Left hindlimb (tissue), 1 donor: Measurements from ENCODE around the gene PPT2.
A peak's percentile ranks its signal among the peaks of the same experiment; 100 is the strongest.
"Not testable (repeated sequence)": the region's sequence is repeated elsewhere in the genome, so short reads cannot be mapped to it uniquely, and the experiment has no call there.

Experiments used
- DNase-seq: peaks from one replicate; pipeline ENCODE4 v3.0.0-alpha.2; 2018

Gene PPT2

DNA sequence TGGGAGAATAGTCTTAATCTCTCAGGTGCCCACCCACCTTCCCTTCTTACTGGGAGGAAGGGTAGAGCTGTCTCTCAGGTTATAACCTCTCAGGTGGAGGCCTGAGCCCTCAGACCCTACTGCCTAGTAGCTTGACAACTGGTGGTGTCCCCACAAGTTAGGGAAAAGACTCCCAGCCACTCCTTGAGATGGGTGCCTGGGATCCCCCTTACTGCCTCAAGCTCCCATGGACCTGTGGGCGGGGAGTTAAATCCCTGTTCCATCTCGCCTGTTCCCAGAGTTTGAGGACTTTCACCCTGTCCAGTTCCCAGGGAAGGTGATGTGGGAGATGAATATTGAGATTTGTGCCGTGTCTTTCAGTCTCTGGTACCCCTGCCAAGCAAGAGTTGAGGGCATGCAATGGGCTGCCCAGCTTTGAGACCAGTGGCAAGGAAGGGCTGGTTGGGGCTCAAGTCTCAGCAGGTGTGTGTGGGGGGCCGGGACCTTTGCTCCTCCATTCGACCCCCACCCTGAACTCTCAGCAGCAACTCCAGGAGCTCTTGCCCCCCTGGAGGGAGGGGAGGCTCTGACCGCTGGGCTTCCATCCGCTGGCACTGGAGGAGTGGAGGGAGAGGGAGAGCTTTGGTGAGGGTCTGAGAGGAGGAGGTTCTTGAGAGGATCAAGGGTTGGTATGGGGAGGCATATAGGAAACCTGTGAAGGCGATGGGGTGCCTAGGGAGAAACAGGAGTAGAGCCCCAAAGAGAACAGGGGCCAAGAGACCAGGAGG, 37.2 kb downstream of the PPT2 start:
- no peak for DNase-seq

GRCh38 chr6:32191696-32192607, 38.0 kb downstream of the PPT2 start:
- no peak for DNase-seq

- peak; percentile 55 for DNase-seq
Measured at GRCh38 chr6:32192608-32193039, 38.7 kb downstream of the PPT2 start, which contains the start of gene GPSM3. Gene GPSM3 (minus strand): TSS chr6:32192643. CDS start chr6:32192513, 130 bp downstream.

DNA sequence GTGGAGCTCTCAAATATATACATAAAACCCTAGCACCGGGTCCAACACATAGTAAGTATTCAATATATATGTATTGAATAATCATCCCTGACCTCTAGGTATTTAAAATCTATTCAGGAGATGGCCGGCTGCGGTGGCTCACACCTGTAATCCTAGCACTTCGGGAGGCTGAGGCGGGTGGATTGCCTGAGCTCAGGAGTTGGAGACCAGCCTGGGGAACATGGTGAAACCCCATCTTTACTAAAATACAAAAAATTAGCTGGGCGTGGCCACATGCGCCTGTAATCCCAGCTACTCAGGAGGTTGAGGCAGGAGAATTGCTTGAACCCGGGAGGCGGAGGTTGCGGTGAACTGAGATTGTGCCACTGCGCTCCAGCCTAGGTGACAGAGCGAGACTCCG, 39.2 kb downstream of the PPT2 start:
- not testable (repeated sequence) for DNase-seq

GRCh38 chr6:32194388-32194787, 40.4 kb downstream of the PPT2 start:
- DNase-seq: no peak

DNA sequence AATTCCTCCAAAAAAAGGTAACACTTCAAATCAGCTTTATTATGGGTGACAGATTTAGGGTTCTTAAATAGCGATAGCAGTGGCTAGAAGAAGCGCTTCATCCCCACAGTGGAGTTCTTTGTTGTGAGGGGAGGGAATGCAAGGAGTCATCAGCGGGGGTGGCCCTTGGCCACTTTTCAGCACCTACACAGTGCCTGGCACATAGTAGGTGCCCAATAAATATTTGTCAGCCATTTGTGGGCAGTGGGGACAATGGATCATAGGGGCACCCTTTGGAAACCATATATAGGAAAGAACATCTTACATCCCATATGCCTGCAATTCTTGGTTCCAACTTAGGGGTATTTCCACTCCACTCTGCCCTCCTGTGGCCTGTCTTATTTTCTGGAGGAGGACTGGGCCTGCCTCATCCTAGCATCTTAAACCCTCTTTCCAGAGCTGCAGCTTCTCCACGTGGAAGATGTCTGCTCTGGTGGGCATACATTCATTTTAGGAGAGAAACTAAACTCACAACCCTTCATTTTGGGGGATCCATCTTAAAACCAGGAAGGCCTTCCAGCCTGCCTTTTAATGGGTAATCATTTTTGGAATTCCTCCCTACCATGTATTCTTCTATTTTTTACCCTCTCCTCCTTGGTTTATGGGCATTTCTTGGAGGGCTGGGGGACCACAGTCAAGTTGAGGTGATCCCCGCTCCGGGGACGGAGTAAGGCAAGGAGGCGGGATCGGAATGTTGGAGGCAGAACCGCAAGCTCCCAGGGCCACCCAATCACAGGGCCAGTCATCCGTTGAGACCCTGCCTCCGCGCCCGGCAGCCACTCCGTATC, 41.1 kb downstream of the PPT2 start:
- no peak for DNase-seq

DNA sequence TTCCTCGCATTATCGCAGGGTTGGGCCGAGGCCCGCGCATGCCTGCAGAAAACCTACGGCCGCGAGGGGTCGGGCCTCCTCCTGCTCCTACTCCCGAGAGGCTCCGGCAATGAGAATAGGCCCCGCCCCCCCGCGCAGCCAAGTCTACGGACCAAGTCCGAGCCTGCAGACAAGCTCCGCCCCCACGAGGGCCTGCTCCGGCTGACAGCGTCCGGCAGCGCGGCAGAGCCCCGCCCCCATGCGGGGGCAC, 41.6 kb downstream of the PPT2 start:
- peak; percentile 100 for DNase-seq

GRCh38 chr6:32195902-32196681, 42.2 kb downstream of the PPT2 start:
- peak; percentile 95 for DNase-seq

- DNase-seq: peak; percentile 66
Measured at GRCh38 chr6:32196682-32197616, 43.0 kb downstream of the PPT2 start.

DNA sequence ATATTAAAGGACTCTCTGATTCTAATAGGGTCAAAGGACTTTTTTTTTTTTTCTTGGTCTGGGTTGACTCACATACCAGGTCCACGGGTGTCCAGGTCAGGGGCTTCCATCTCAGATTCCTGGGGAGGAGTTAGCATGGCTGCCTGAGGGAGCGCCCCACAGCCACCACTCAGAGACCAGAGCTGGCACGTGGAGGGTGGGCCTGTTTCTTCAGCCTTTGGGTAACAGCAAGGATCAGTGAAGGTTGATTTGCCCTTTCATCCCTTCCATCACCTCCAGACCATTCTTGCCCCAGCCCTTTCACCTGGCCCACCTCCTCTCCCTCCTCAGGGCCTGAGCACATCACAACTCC, 44.4 kb downstream of the PPT2 start:
- no peak for DNase-seq

- no peak for DNase-seq
Measured at GRCh38 chr6:32198866-32199265, 44.9 kb downstream of the PPT2 start.

GRCh38 chr6:32200711-32201475, 47.0 kb downstream of the PPT2 start:
- DNase-seq: peak; percentile 20

DNA sequence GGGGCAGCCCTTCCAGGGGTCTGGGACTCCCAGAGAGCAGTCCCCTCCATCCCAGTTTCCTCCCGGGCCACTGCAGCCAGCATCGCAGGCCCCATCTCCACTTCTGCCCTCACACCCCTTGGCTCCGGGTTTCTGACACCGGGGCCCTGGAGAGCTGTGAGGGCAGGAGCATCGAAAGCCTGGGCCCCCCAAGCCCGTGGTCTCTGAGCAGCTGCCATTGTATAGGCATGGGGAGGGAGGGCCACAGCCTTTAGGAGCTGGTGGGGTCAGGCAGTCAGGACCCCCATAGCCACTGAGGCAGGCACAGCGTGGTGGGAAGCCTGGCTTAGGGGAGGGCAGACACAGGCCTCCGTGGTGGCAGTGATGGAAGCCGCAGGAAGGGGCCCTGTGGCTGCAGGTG, 48.2 kb downstream of the PPT2 start:
- DNase-seq: peak; percentile 23

- peak; percentile 16 for DNase-seq
Measured at GRCh38 chr6:32203426-32204267, 49.7 kb downstream of the PPT2 start.

GRCh38 chr6:32204268-32204715, 50.4 kb downstream of the PPT2 start:
- DNase-seq: no peak

DNA sequence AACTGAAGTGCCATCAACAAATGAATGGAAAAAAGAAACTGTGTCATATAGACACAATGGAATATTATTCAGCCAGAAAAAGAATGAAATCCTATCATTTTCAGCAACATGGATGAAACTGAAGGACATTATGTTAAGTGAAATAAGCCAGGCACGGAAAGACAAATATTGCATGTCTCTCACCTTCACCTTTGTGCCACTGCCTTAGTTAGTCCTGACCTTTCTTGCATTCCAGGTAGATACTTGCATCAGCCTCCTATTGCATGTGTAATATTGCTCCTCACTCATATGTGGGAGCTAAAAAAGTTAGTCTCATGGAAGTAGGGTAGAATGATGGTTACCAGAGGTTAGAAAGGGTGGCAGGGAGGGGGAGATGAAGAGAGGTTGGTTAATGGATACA, 55.1 kb downstream of the PPT2 start:
- no peak for DNase-seq

GRCh38 chr6:32210191-32210601, 56.3 kb downstream of the PPT2 start:
- no peak for DNase-seq

GRCh38 chr6:32211432-32211831, 57.5 kb downstream of the PPT2 start:
- DNase-seq: not testable (repeated sequence)

- DNase-seq: no peak
Measured at GRCh38 chr6:32212076-32212760, 58.3 kb downstream of the PPT2 start.
